Activated effector memory CD4-positive, alpha-beta T cell treated with Interleukin-2 at 50 U/mL for 16 hours (primary cell): ENCODE measurements around the gene HS6ST2.

Source experiments
- DNase-seq: peaks from one replicate; pipeline ENCODE4 v3.0.0-alpha.2; 2020

The HS6ST2 gene

GRCh38 chrX:132843363-132843762 lies 115.1 kb downstream of the HS6ST2 start:
- no peak for DNase-seq

- no peak for DNase-seq
Measured at GRCh38 chrX:132842460-132843238, 115.8 kb downstream of the HS6ST2 start.

GRCh38 chrX:132837967-132838366 lies 120.5 kb downstream of the HS6ST2 start:
- no peak for DNase-seq

DNA sequence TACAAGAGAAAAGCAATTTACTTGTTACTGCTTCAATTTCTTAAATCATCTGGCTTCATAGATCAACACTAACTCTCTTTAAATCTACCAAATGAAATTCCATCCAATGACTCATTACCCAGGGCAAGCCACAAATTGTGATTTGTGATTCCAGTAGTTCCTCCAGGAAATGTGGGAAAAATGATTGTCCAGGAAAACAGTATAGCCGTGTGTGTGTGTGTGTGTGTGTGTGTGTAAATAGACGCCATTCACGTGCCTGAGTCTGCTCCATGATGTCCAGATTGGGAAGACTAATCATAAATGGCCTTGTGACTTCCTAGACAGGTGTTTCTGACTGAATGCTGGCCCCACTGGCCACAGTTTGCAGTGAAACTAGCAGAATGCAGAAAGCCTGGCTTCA lies 121.3 kb downstream of the HS6ST2 start:
- DNase-seq, result no peak

DNA sequence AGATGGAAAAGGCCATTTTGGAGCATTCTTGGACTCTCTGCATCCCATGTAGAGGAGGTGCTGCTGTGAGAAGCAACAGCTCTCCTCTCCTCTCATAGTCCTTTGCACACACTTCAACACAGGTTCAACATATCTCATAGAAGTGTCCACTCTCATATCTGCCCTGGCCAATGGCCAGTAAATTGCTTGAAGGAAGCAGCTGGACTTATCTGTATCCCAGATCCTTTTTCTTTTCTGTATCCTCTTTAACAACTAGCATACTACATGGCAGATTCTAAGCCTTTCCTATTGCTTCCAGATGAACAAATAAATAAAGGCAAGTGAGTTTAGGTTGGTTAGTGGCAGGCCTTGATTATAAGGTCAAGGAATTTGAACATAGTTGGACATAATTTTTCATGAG lies 122.0 kb downstream of the HS6ST2 start:
- DNase-seq, result no peak

GRCh38 chrX:132834741-132835140 lies 123.7 kb downstream of the HS6ST2 start:
- no peak for DNase-seq

- no peak for DNase-seq
Measured at GRCh38 chrX:132834109-132834508, 124.3 kb downstream of the HS6ST2 start.

- DNase-seq, result no peak
Measured at GRCh38 chrX:132833373-132833772, 125.1 kb downstream of the HS6ST2 start.

- no peak for DNase-seq
Measured at GRCh38 chrX:132831336-132831973, 127.0 kb downstream of the HS6ST2 start.

GRCh38 chrX:132822634-132823012 lies 135.8 kb downstream of the HS6ST2 start:
- no peak for DNase-seq

DNA sequence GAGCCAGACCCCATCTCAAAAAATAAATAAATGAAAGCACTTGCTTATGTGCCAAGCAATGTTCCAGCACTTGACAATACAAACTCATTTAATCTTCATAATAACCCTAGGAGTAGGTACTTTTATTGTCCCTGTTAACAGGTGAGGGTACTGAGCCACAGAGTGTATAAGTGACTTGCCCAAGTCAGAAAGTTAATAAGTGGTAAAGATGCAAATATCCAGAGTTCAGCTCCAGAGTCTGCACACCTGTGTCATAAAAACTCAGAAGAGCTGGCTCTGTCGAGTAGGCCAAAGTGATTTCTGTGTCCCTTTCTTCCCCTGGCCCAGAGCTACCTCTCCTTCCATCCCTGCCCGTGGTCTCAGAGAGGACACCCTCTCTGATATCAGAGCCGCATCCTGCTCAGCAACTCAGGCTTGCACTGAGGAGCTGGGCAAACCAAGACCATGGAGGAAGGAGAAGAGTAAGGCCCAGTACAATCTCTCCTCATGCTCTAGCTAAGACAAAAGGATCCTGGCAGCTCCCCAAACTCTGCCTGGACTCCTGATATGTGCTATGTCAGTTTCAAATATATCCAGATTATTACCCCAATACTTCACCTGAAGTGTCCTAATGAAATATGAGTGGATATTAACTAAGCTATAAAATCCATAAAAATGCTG lies 136.3 kb downstream of the HS6ST2 start:
- DNase-seq, result no peak

DNA sequence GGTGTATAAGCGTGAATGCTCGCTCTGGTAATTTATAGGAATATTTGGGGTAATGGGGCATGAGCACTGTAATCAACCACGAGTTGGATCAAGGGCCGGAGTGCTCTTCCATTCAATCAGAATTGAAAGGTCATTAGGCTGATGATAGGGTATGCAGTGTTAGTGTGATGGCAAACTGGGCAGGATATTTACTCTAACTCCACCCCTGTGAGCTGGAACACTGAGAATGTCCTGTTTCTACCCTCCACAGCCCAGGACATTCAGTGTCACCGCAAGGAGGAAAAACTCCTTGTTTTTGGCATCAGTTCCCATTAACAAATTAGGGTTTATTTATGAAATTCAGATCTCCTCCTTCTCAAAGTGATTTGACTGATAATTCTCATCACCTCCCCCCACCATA lies 137.8 kb downstream of the HS6ST2 start:
- DNase-seq, result no peak

DNA sequence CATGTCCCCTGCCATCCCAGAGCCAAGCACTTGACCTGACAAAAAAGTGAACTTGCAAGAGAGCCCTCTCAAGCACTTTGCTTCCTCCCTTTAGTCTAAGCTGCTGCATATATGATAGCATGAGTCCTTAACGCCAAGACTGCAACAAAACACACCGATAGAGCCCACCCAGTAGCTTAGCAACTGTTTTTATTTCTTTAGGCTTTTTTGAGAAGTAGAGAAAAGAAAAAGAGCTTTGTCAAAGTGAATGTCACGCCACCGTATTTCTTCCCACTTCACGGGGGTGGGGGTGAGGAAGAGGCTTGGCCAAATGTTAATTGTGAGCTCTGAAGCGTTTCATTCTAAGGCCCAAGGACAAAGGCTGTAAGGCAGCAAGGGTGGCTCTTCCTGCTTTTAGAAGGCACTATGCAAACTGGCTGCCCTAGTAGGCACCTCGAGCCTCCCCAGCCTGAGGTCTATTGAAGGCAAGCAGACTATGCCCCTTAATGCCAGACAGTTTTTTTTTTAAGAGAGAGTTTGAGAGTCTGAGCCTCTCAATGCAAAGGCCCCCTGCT lies 138.6 kb downstream of the HS6ST2 start:
- no peak for DNase-seq

- DNase-seq, result no peak
Measured at GRCh38 chrX:132818638-132819037, 139.8 kb downstream of the HS6ST2 start.

DNA sequence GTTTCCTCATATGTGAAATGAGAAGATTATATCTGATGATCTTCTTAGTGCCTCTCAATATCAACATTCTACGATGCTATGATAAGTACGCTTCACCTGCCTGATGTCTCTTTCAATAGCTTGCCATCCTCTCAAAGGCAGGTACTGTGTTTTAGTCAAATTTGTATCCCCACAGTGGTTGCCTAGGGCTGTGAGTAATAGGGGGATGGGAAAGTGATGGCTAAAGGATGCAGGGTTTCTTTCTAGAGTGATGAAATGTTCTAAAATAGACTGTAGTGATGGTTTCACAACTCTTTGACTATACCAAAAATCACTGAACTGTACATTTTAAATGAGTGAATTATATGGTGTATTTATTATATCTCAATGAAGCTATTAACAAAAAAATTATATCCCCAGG lies 142.8 kb downstream of the HS6ST2 start:
- no peak for DNase-seq

DNA sequence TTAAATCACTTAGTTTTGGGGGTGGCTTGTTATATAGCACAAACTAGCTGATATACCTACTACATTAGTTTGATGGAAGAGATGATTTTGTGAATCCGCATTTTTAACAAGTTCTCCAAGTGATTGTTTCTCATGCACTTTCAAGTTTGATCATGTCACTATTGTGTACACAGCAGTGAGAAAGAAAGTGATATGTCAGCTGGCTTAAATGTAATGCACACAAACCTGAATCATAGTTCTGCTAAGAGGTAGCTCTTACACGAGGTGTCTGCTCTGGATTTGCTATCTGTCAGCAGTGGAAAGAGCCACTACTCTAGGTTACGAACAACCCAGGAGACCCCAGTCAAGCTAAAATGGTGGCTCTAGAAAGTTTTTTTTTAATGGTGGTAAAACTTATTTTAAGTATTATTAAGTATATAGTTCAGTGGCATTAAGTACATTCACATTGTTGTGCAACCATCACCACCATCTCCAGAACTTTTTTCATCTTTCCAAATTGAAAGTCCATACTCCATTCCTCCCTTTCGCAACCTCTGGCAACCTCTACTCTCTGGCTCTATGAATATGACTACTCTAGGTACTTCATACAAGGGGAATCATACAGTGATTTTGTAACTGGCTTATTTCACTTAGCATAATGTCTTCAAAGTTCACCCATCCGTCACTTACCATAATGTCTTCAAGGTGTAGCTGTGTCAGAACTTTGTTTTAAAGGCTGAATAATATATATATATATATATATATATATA lies 147.3 kb downstream of the HS6ST2 start:
- no peak for DNase-seq

DNA sequence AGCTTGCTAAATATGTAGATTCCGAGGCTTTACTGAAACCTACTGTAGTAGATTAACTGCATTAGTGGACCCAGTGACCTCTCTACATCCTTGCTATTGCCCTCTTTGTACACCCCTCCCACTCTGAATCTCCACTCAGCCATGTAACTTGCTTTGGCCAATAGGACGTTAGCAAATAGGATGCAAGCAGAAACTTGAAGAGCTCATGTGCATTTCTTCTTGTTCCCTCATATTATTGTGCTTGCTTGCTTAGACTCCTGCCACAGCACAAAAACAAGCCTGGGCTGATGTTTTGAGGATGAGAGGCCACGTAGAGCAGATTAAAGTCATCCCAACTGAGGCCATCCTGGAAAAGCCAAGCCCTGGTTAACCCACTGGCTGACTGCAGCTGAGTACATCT lies 147.9 kb downstream of the HS6ST2 start:
- DNase-seq, result no peak

GRCh38 chrX:132809581-132809980 lies 148.8 kb downstream of the HS6ST2 start:
- no peak for DNase-seq

GRCh38 chrX:132807411-132808030 lies 150.9 kb downstream of the HS6ST2 start:
- DNase-seq, result no peak

DNA sequence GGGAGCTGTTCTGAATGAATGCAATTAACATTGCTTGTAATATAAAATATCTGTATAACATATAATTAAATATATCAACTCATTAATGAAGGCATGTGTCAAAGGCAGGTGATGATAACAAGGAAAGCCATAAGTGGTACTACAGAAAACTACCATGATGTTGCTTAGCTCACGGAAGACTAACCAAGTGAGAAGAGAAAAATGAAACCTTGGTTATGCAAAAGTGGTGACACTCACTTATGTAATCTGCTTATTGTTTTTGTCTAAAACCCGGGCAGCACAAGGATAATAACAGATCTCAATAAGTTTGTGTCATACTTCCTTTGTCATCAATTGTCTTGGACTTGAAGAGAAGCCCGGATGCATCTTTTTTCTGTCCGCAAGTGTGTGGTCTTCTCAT lies 156.4 kb downstream of the HS6ST2 start:
- DNase-seq, result no peak

DNA sequence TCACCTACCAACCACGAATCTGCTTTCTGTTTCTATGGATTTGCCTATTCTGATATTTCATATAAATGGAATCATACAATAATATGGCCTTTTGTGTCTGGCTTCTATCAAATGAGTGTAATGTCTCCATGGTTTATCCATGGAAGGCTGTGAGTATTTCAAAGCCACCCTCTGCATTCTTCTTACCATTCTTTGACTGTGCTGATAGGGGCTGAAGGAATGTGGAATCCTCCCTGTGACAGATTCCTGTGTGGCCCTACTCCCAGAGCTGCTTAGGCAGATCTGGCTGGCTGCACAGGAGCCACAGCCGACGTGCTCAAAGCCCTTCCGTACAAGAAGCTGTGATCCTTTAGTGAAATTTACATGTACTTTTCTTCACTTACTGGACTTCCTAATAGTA lies 163.2 kb downstream of the HS6ST2 start:
- no peak for DNase-seq

- no peak for DNase-seq
Measured at GRCh38 chrX:132791714-132792113, 166.7 kb downstream of the HS6ST2 start.

- no peak for DNase-seq
Measured at GRCh38 chrX:132790329-132790728, 168.1 kb downstream of the HS6ST2 start.
